HFFc6 (cell line): Measurements from ENCODE around the gene RASA1. TPM values are rescaled to one million over a fixed set of nuclear protein-coding genes. Genes with fewer than 3 reads are reported as not detected.

ENCODE experiments used
- DNase-seq: peaks from one replicate; pipeline ENCODE4 v3.0.0-alpha.2; 2018
- H3K27ac Mint-ChIP-seq: 2 replicates; pipeline ENCODE4 v1.8.0; 2020; ENCODE audit warnings: mild to moderate bottlenecking, mixed read lengths
- H3K27me3 Mint-ChIP-seq: 2 replicates; pipeline ENCODE4 v1.8.0; 2021; ENCODE audit warnings: mild to moderate bottlenecking, moderate library complexity, mixed read lengths; ENCODE audit not compliant: insufficient read depth
- H3K36me3 Mint-ChIP-seq: 2 replicates; pipeline ENCODE4 v1.8.0; 2021; ENCODE audit warnings: low read depth, mixed read lengths
- H3K4me1 Mint-ChIP-seq: 2 replicates; pipeline ENCODE4 v1.8.0; 2020; ENCODE audit warnings: low read depth, mixed read lengths
- H3K4me3 Mint-ChIP-seq: 2 replicates; pipeline ENCODE4 v1.8.0; 2020; ENCODE audit warnings: mild to moderate bottlenecking, moderate library complexity, mixed read lengths
- H3K9me3 Mint-ChIP-seq: 2 replicates; pipeline ENCODE4 v1.8.0; 2020; ENCODE audit warnings: mild to moderate bottlenecking, mixed read lengths
- total RNA-seq, 6 experiments: library from RNA; stranded (reverse); fragmentation: NEBNext Ultra II Directional; extraction: Animal tissue kit (Norgen Biotek cat#: 25700); gene quantifications; 2 replicates in 1 of 6; 3 replicates in 5 of 6; pipeline ENCODE4 v1.2.3, GENCODE V29; 2021
- TF ChIP-seq, protein P1 (sequence below): fragments of 200-600 bp; sonication (generic); IDR thresholded peaks from 2 replicates; pipeline ENCODE4 v1.5.0; 2021; ENCODE audit warnings: antibody characterized with exemption, mild to moderate bottlenecking

The RASA1 gene
- total RNA-seq, 6 experiments from 2014 or later, result 61.6 to 89.8 (median 64.9) TPM

GRCh38 chr5:87321605-87322004, 53.9 kb downstream of the RASA1 start:
- Mint-ChIP-seq H3K27ac (no peak overlapping the region), H3K36me3 (peaks cover 51% of the 10 kb centered on the region), H3K4me3 (no peak overlapping the region), H3K9me3 (peaks cover 15% of the 10 kb centered on the region), H3K27me3 (peaks cover 4% of the 10 kb centered on the region), H3K4me1 (peaks cover 82% of the 10 kb centered on the region)
- TF ChIP-seq, protein P1, sequence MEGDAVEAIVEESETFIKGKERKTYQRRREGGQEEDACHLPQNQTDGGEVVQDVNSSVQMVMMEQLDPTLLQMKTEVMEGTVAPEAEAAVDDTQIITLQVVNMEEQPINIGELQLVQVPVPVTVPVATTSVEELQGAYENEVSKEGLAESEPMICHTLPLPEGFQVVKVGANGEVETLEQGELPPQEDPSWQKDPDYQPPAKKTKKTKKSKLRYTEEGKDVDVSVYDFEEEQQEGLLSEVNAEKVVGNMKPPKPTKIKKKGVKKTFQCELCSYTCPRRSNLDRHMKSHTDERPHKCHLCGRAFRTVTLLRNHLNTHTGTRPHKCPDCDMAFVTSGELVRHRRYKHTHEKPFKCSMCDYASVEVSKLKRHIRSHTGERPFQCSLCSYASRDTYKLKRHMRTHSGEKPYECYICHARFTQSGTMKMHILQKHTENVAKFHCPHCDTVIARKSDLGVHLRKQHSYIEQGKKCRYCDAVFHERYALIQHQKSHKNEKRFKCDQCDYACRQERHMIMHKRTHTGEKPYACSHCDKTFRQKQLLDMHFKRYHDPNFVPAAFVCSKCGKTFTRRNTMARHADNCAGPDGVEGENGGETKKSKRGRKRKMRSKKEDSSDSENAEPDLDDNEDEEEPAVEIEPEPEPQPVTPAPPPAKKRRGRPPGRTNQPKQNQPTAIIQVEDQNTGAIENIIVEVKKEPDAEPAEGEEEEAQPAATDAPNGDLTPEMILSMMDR, result no peak
- DNase-seq, result no peak

- TF ChIP-seq, protein P1, result no peak
- Mint-ChIP-seq H3K27me3 (peaks cover 4% of the 10 kb centered on the region), H3K27ac (peak overlapping the region; percentile 11; the same call in 1 of the 2 replicates), H3K9me3 (peaks cover 15% of the 10 kb centered on the region), H3K36me3 (peaks cover 46% of the 10 kb centered on the region), H3K4me1 (peaks cover 84% of the 10 kb centered on the region), H3K4me3 (no peak overlapping the region)
- no peak for DNase-seq
Observed at GRCh38 chr5:87322381-87322780, 54.7 kb downstream of the RASA1 start.

GRCh38 chr5:87327998-87328397, 60.3 kb downstream of the RASA1 start:
- TF ChIP-seq, protein P1, result no peak
- Mint-ChIP-seq H3K4me3 (peak overlapping the region; percentile 36), H3K4me1 (peaks cover 79% of the 10 kb centered on the region), H3K27me3 (no peaks in the 10 kb centered on the region), H3K9me3 (no peaks in the 10 kb centered on the region), H3K36me3 (peaks cover 20% of the 10 kb centered on the region; the same call in 1 of the 2 replicates), H3K27ac (peak overlapping the region; percentile 70; the same call in 1 of the 2 replicates)
- DNase-seq, result no peak

DNA sequence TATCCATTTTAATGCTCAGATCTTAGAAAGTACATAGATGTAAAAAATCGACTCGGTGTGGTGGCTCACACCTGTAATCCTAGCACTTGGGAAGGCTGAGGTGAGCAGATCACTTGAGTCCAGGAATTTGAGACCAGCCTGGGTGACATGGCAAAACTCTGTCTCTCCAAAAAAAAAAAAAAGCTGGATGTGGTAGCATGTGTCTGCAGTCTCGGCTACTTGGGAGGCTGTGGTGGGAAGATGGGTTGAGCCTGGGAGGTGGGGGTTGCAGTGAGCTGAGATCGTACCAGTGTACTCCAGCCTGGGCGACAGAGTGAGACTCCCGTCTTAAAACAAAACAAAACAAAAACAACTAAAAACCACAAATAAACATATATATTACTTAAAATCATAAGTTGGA, 61.4 kb downstream of the RASA1 start:
- no peaks in the 10 kb centered on the region for H3K9me3 Mint-ChIP-seq
- peak overlapping the region; percentile 64 for H3K27ac Mint-ChIP-seq
- H3K4me3 Mint-ChIP-seq, result no peak overlapping the region

DNA sequence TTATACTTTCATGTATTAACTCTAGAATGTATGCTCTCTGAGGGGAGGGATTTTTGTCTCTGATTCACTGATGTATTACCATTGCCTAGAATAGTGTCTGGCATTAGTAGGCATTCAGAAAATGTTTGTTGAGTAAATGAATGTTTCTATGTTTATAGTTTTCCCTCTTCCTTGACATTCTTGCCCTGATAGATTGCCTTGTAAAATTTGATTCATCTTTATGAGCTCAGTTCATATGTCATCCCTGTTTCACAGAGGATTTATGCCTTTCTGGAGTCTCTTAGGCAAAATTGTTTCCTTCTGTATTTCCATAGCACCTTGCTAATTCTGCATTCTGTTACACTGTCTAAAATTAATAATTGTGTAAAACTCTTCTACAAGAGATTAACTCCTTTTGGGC, 72.3 kb downstream of the RASA1 start:
- Mint-ChIP-seq H3K4me1 (peaks cover 21% of the 10 kb centered on the region), H3K27me3 (peaks cover 3% of the 10 kb centered on the region), H3K9me3 (no peaks in the 10 kb centered on the region), H3K36me3 (peaks cover 71% of the 10 kb centered on the region), H3K27ac (0 out of 2 replicates have a peak overlapping the region, but pooled peaks have one; percentile 12), H3K4me3 (no peak overlapping the region)
- DNase-seq, result peak; percentile 6
- TF ChIP-seq, protein P1, result no peak

More for the DNA sequence above, 61.4 kb downstream of the RASA1 start:
- H3K27me3 Mint-ChIP-seq, result no peaks in the 10 kb centered on the region
- H3K4me1 Mint-ChIP-seq, result peaks cover 68% of the 10 kb centered on the region
- TF ChIP-seq, protein P1, result no peak
- peaks cover 25% of the 10 kb centered on the region; the same call in 1 of the 2 replicates for H3K36me3 Mint-ChIP-seq
- no peak for DNase-seq

- Mint-ChIP-seq H3K4me1 (peaks cover 25% of the 10 kb centered on the region), H3K27me3 (peaks cover 3% of the 10 kb centered on the region), H3K36me3 (peaks cover 68% of the 10 kb centered on the region), H3K27ac (peak overlapping the region; percentile 14), H3K4me3 (no peak overlapping the region), H3K9me3 (no peaks in the 10 kb centered on the region)
- no peak for DNase-seq
- TF ChIP-seq, protein P1, result no peak
Observed at GRCh38 chr5:87340716-87341115, 73.0 kb downstream of the RASA1 start.
